Stimulated activated CD8-positive, alpha-beta memory T cell treated with anti-CD3 and anti-CD28 coated beads, Interleukin-12 subunit alpha, Interleukin-12 subunit beta, amount 100 ng/mL, for 4 hours (primary cell): ENCODE measurements around the gene SH2D4B.
"Not testable (repeated sequence)": the region's sequence is repeated elsewhere in the genome, so short reads cannot be mapped to it uniquely, and the experiment has no call there.

Experiments
- DNase-seq: peaks from one replicate; pipeline ENCODE4 v3.0.0-alpha.2; 2020; ENCODE audit warnings: low read depth

Gene SH2D4B

DNA sequence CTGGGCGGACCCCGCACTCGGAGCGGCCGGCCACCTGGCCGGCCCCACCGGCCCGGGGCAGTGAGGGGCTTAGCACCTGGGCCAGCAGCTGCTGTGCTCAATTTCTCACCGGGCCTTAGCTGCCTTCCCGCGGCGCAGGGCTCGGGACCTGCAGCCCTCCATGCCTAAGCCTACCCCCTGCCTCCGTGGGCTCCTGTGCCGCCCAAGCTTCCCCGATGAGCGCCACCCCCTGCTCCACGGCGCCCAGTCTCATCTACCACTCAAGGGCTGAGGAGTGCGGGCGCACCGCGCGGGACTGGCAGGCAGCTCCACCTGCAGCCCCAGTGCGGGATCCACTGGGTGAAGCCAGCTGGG lies 5.6 kb downstream of the SH2D4B start:
- not testable (repeated sequence) for DNase-seq

GRCh38 chr10:80544316-80544953 lies 6.7 kb downstream of the SH2D4B start:
- DNase-seq, result no peak

DNA sequence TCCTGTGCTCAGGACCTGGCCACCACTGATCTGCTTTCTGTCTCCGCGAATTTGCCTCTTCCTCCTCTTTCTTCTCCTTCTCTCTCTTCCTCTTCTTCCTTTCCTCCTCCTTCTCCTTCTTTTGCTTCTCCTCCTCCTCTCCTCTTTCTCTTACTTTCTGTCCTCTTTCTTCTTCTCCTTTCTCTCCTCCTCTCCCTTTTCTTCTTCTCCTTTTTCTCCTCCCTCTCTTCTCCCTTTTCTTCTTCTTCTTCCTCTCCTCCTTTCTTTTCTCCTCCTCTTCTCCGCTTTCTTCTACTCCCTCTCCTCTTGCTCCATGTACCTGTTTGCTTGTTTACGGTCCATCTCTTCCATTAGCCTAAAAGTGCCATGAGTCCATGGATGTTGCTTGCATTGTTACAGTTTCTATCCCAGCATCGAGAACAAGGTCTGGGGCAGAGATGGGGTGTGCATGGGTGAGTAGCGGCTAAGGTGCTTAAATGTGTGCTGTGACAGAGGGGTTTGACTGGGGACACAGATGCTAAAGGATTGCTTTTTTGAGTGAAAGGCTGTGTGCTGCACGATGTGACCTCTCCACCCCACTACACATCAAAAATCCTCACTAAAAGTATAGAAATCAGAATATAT lies 7.7 kb downstream of the SH2D4B start:
- no peak for DNase-seq

- no peak for DNase-seq
These were observed 14.5 kb downstream of the SH2D4B start for GRCh38 chr10:80552151-80552646.

- no peak for DNase-seq
These were observed 15.7 kb downstream of the SH2D4B start for GRCh38 chr10:80553436-80553835.

DNA sequence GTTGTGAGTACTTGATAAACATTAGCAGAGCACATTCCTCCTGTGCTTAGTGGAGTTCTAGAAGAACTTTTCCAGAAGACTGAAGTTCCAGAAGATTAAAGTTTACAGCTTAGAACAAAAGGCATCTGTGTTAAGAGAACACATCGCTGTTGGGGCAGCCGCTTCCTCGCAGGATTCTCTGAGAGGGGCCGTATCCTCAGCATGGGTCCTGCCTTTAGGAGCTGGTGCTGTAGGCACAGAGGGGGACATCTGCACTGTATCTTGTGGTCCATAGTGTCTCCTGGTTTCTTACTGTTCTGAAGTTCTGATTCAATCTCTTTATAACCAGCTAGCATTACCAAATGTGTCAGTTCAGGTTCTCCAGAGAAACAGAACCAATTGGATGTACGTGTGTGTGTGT lies 16.3 kb downstream of the SH2D4B start:
- DNase-seq, result no peak

GRCh38 chr10:80555415-80555814 lies 17.7 kb downstream of the SH2D4B start:
- no peak for DNase-seq

GRCh38 chr10:80561950-80562349 lies 24.2 kb downstream of the SH2D4B start:
- no peak for DNase-seq

- no peak for DNase-seq
These were observed 29.6 kb downstream of the SH2D4B start for GRCh38 chr10:80567292-80567691.

GRCh38 chr10:80569131-80569895 lies 31.6 kb downstream of the SH2D4B start:
- DNase-seq, result no peak

GRCh38 chr10:80571352-80571751 lies 33.6 kb downstream of the SH2D4B start:
- DNase-seq, result no peak

DNA sequence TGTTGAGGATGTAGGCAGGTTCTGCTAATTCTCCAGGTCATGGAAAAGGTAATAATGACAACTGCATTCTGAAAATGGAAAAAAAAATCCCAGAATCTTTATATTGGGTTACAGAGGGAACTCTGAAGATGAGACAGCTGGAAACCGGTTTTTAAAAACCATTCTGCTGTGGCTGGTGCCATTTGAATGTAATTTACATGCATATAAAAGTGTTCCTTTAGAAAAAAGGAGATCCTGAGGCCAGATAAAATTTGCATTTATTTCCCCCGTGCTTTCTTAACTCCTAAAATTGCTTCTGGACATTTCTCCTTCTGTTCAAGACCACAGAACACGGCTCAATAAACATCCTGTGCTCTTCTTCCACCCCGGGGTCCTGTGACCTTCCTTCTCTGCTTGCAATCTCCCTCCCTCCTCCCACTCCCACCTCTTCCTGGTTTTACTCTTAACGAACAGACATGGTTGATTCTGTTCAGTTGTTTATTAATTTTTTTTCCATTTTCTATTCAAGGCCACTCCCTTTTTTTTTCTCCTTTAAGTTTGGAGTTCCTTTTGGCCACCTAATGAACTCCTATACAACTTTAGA lies 41.6 kb downstream of the SH2D4B start:
- no peak for DNase-seq

DNA sequence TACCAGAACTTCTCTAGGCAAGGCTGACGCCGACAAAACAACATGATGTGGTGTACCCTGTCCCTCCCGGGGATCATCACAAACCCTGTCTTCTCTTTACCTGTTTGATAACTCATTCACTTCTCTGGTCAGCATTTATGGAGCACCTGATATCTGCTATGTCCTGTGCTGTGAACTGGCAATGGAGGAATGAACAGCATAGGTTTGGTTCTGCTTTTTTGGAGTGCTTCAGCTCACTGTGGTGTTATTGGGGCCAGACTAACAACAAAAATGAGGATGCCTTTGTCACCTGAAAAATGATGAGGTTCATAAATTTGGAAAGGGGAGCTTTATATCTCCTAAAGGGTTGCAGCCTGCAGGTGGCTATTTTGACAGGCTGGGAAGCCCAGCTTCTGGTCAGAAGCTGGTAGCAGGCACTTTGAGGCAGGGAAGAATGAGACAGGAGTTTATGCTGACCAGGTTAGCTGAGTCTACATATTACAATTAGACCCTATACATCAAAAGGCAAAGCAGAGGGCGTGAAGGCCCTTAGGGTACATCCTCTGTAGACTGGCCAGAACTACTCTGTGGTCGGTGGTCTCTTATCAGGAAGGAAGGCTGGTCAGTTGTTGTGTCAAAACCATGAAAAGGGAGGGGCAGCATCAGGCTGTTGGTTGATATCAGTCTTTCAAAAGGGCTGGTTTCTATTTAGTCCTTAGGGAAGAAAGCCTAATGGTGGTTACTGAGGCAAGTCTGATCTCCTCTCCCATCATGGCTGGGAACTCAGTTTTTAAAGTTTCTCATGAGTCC lies 42.3 kb downstream of the SH2D4B start:
- DNase-seq, result no peak

- no peak for DNase-seq
These were observed 43.2 kb downstream of the SH2D4B start for GRCh38 chr10:80580638-80581468.

- DNase-seq, result no peak
These were observed 43.8 kb downstream of the SH2D4B start for GRCh38 chr10:80581469-80581835.

DNA sequence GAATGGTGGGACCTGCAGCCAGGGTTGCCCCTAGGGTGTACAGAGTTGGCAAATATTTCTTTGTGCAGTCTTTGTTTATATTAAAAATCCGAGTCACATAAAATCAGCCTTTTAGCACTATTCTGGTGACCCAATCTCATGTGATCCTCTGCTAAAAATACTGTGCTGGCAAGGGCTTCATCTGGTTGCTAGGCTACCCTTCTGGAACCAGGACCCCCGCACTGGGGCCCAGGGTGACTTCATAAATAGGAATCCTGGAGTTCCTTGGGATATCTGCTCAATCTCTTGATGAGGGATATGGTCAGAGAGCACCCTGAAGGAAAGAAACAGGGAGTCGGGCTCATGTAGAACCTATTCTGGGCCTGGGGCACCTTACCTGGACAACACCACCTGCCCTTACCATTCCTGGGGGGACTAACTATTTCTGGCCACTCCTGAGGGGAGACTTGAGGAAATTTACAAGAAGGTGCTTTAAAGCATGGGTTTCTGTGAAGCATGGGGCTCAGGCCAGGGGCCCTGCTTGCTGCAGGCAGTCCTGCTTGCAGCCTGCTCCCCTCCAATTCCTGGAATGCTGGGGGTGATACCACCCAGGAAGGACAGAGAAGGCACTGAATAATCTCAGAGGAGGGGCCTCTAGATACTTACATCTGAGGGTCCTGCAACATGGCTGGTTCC lies 44.7 kb downstream of the SH2D4B start:
- DNase-seq, result no peak

DNA sequence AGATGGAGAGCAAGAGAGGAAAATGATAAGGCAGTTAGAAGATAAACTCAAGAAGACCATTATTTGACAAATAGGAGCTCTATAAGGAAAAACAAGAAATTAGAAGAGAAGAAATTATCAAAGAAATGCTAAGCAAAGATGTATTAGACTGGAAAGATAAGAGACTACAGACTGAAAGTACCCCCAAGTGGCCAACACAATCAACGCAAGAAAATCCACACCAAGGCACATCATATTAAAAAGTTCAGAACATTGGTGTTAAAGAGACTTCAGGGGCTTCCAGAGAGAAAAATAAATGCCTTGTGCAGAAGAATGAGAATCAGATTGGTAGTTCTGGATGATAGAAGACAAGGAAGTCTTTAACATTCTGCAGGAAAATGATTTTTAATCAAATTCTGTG lies 46.0 kb downstream of the SH2D4B start:
- DNase-seq, result no peak

DNA sequence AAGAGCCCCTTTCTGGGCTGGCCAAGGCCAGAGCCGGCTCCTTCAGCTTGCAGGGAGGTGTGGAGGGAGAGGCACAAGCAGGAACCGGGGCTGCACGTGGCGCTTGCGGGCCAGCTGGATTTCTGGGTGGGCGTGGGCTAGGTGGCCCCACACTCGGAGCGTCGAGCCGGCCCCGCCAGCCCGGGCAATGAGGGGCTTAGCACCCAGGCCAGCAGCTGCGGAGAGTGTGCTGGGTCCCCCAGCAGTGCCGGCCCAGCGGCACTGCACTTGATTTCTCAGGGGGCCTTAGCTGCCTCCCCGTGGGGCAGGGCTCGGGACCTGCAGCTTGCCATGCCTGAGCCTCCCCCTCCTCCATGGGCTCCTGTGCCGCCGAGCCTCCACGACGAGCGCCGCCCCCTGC lies 48.1 kb downstream of the SH2D4B start:
- DNase-seq, result no peak

GRCh38 chr10:80588546-80588945 lies 50.8 kb downstream of the SH2D4B start:
- no peak for DNase-seq

DNA sequence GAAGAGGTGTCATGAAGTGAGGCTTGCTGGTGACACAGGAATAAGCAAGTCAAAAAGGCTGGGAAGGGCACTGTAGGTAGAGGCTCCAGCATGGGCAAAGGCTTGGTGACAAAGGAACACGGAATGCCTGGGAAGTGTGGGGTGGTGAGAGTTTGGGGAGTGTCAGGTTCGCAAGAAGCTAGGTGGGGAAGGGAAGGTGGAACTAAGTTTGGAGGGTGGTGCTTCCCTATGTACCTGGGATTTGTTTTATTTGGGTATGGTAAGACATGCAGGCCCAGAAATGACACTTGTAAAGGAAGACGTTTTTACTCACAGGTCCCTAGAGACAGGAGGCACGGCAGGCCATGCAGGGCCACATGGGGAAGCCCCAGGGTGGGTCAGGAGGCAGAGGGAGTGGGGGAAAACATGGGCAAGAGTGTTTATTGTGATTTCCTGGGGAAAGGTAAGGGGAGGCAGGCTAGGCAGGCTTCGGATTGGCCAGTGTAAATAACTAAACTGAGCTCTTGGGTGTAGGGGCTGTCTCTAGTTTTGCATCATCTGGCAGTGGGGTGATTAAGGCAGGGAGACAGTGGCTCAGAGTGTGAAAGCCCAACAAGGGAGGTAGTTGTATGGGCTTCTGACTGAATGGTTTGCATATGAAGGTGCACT lies 52.1 kb downstream of the SH2D4B start:
- DNase-seq, result no peak
